Activated CD4-positive, alpha-beta T cell treated with anti-CD3 and anti-CD28 coated beads, Interleukin-2, Interleukin-6, amounts not matched to agents 100 ng/mL and 50 ng/mL, durations not matched to agents 16 hours and 8 hours (primary cell): ENCODE results near the gene CEACAM21.
A peak's percentile ranks its signal among the peaks of the same experiment; 100 is the strongest.
"Not testable (repeated sequence)": the region's sequence is repeated elsewhere in the genome, so short reads cannot be mapped to it uniquely, and the experiment has no call there.

ENCODE experiments used
- DNase-seq: peaks from one replicate; pipeline ENCODE4 v3.0.0-alpha.2; 2020

The CEACAM21 gene

GRCh38 chr19:41549884-41550283, 26.1 kb upstream of the CEACAM21 start:
- no peak for DNase-seq

- DNase-seq, result peak; percentile 46
Measured at GRCh38 chr19:41551212-41551610, 24.8 kb upstream of the CEACAM21 start.

GRCh38 chr19:41551711-41552110, 24.3 kb upstream of the CEACAM21 start:
- DNase-seq, result no peak

DNA sequence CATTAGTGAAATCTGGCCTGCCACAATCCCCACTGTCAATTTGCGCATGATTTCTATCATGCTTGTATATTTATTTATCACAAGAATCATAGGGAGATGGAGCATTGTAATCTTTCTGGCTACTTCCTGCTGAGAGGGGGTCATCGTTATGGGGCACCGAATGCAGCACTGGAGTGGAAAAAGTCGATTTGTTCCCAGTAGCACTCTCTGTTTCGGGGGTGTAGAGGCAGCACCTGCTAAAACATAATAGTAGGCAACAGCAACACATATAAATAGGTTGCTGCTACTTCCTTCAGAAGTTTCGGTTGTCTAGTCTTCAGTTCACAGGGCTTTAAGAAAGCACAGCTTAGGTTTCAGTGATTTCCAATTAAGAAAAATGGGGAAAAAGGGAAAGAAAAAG, 23.4 kb upstream of the CEACAM21 start:
- peak; percentile 59 for DNase-seq

- DNase-seq, result no peak
Measured at GRCh38 chr19:41553804-41554203, 22.2 kb upstream of the CEACAM21 start.

DNA sequence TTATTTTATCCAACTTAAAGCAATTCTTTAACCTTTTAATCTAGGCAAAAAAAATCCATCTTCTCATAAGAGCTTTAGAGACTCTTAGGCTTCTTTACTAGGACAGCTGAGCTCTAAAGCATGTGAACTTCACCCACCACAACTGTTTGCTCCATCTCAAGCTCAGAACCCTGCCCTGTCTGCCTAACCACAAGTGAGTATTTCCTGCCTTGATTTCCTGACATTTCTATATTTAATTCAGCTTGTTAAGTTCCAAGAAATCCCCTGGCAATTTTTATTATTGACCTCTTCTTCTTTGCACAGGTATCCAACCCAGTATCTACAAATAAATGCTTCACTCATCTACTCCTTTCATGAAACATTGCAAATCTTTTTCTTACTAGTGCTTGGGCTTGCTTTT, 21.1 kb upstream of the CEACAM21 start:
- peak; percentile 61 for DNase-seq

- DNase-seq, result no peak
Measured at GRCh38 chr19:41555748-41556147, 20.2 kb upstream of the CEACAM21 start.

GRCh38 chr19:41563854-41564514, 12.0 kb upstream of the CEACAM21 start:
- DNase-seq, result no peak

DNA sequence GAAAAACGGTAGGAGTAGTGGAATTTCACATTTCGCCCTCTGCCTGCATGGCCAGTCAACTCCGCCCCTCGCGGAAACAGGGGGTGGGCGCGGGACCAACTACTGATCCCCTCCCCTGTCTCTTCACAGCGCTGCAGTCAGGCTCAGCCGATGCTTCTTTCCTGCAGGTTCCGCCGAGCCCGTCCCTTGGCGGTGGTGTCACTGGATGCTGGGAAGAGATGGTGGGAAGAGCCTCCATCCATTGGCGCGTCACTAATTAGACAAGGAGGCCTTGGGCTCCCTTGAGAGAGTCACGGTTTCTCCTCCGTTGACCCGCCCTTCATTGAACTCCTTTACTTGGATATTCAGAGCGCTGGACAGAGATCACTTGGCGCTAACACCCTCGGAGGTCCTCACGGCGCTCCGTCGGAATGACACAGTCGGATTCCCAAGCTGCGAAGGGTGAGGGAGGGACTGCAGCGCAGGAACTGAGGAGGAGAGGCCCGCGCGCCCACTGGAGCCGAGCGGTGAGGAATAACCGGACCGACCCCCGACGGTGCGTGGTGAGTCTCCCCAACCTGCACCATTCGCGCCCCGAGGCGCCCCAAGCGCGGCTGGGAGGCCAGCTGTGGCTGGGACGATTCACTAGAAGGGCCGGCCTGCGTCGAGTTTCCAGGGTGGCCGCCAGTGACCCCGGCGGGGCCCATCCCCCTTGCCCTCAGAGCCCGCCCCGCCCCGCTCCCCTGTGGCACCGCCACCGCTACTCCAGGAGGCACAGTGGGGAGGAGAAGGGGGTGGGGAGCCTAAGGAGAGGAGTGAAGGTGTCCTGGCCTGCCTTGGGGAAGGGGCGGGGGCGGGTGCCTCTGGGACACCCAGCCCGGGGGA, 11.2 kb upstream of the CEACAM21 start:
- no peak for DNase-seq

GRCh38 chr19:41565379-41565720, 10.6 kb upstream of the CEACAM21 start:
- DNase-seq, result no peak

- no peak for DNase-seq
Measured at GRCh38 chr19:41566001-41566400, 10.0 kb upstream of the CEACAM21 start.

DNA sequence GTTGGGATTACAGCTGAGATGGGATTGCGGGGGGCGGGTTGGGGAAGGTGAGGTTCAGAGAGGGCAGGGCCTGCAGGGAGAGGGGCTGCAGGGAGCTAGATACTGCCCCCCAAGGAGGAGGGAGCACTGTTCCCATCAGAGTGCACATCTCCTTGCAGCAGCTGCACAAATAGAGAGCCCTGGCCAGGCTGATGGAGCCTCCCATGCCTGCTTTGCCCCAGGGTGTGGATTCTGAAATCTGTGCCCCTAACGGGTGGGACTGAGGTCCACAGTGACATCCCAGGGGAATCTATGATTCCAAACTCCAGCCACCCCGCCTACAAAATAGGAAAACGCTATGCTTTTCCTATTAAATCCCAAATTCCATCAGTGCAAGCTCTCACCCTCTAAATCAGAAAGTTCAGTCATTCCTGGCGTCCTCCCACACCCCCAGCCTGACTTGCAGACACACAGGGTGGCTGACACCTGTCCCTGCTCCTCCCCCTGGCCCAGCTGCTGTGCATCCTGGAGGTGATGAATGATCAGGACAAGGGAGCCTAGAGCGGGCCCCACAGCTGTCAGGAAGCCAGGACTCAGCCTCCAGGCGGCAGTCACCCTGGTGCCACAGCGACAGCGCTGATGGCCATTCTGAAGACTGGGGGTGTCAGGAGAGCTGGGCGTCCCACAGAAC, 6.3 kb upstream of the CEACAM21 start:
- no peak for DNase-seq

GRCh38 chr19:41570179-41570578, 5.8 kb upstream of the CEACAM21 start:
- no peak for DNase-seq

DNA sequence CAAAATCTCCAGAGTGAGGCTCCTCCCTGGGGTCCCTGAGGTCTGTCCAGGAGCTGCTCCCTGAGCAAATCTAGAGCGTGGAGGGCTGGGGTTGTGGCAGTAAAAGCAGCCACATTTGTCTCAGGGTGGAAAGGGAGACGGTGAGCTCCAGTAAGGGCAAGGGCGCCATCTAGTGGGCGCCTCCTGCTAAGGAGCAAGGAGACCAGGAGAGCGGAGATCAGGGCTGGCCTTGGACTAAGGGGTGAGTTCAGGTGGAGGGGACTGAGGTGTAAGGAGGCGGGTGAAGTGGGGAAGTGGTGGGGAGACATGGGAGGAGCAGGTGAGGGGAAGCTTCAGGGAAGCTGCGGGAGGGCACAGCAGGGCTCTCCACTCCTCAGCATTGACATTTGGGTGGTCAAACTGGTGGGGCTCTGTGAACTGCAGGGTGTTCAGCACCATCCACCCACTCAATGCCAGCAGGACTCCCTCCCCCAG, 5.3 kb upstream of the CEACAM21 start:
- peak; percentile 90 for DNase-seq

- no peak for DNase-seq
Measured at GRCh38 chr19:41577144-41577830, 1.3 kb downstream of the CEACAM21 start.

DNA sequence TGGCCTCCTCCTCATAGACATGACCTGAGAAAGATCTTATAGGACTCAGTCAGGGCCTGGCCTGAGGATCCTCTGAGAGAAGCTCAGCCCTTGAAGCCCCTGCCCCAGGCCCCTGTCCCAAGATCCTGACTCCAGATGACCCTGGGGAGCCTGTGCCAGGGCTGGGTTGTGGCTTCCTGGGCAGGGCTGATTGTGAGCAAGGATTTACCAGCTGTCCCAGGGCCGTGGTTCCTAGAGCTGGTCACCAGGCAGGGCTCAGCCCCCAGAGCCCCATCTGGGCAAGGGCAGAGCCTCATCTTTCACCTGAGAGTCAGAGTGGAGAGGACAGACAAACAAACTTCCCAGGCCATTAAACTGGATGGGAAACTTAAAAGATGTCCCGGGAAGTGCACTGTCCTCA, 1.9 kb downstream of the CEACAM21 start:
- no peak for DNase-seq

DNA sequence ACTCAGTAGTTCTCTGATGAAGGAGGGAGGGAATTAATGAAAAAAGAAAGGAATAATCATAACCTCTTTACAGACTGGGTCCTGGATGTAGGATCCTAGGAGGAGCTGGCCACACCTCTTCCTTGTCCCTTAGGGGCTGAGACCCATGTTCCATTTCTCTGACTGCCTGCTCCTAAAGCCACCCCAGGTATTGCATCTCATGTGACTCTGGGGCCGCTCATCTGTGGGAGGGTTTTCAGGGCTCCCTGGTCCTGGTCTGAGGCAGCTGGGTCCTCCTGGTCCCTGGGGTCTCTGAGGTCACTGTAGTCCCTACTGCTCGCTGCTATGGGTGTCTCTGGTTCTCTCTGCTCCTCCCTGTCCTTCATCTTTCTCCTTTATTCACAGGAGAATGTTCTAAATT, 2.9 kb downstream of the CEACAM21 start:
- DNase-seq, result no peak

GRCh38 chr19:41581068-41581467, 5.1 kb downstream of the CEACAM21 start:
- DNase-seq, result not testable (repeated sequence)

DNA sequence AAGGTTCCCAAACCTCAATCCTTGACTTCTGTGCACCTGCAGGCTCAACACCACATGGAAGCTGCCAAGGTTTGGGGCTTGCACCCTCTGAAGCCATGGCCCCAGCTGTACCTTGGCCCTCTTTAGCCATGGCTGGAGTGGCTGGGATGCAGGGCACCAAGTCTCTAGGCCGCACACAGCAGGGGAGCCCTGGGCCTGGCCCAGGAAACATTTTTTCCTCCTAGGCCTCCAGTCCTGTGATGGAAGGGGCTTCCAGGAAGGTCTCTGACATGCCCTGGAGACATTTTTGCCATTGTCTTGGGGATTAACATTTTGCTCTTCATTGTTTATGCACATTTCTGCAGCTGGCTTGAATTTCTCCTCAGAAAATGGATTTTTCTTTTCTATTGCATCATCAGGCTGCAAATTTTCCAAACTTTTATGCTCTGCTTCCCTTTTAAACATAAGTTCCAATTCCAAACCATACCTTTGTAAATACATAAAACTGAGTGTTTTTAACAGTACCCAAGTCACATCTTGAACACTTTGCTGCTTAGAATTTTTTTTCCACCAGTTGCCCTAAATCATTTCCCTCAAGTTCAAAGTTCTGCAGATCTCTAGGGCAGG, 6.7 kb downstream of the CEACAM21 start:
- DNase-seq, result not testable (repeated sequence)

GRCh38 chr19:41584260-41584810, 8.4 kb downstream of the CEACAM21 start:
- no peak for DNase-seq

DNA sequence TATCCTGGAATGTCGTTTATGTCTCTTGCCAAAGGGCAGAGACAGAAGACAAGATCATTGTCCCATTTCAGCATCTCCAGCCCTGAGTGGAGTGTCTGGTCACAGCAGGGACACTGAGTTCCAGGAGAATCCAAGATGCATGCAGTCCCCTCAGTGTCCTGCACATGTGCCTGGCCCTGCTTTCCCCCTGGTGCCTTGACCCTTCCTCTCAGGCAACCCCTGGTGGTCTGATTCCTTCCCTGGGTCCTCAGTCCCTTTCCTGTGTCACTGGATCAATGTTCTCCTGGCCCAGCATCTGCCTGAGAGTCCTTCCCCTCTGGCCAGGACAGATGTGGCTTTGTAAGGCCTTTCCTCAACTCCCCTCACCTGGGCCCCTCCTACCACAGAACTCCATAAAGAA, 9.0 kb downstream of the CEACAM21 start:
- DNase-seq, result no peak

- DNase-seq, result no peak
Measured at GRCh38 chr19:41586064-41586463, 10.1 kb downstream of the CEACAM21 start.
